GM12873 (cell line): ENCODE data around the gene EYS.

Source experiments
- TF ChIP-seq, protein P1 (sequence below): IDR thresholded peaks from 2 replicates; pipeline ENCODE4 v1.5.1; 2012; ENCODE audit warnings: low read depth, mild to moderate bottlenecking, moderate library complexity, low read length, control low read depth; ENCODE audit not compliant: insufficient read depth; ENCODE audit errors: missing control alignments

EYS gene

DNA sequence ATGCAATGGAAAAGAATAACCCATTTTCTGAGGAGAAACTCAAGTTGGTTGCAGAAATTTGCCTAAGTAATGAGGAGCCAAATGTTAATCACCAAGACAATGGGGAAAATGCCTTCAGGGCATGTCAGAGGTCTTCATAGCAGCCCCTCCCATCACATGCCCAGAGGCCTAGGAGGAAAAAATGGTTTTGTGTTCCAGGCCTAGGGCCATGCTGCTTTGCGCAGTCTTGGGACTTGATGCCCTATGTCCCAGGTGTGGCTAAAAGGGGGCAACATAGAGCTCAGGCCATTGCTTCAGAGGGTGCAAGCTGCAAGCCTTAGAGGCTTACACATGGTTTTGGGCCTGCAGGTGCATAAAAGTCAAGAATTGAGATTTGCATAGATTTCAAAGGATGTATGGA is 485.9 kb downstream of the EYS start:
- TF ChIP-seq, protein P1, sequence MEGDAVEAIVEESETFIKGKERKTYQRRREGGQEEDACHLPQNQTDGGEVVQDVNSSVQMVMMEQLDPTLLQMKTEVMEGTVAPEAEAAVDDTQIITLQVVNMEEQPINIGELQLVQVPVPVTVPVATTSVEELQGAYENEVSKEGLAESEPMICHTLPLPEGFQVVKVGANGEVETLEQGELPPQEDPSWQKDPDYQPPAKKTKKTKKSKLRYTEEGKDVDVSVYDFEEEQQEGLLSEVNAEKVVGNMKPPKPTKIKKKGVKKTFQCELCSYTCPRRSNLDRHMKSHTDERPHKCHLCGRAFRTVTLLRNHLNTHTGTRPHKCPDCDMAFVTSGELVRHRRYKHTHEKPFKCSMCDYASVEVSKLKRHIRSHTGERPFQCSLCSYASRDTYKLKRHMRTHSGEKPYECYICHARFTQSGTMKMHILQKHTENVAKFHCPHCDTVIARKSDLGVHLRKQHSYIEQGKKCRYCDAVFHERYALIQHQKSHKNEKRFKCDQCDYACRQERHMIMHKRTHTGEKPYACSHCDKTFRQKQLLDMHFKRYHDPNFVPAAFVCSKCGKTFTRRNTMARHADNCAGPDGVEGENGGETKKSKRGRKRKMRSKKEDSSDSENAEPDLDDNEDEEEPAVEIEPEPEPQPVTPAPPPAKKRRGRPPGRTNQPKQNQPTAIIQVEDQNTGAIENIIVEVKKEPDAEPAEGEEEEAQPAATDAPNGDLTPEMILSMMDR: no peak

DNA sequence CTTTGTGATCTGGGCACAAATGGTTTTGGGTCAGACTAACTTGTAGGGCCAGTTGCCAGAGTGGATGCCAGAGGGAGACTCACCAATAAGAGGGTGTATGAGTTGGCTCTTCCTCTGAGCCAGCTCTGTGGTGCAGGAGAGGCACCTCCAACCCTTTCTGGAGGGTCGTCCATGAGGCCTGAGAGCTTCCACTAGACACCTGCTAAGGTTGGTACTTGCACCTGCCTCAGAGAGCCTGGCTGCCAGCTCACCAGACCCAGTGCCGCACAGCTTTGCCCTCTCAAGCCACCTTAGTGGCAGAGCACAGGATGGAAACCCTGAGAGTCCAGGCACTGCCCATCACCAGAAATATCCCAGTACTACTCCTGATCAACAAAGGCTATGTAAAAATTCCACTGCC is 504.3 kb downstream of the EYS start:
- TF ChIP-seq, protein P1: no peak

DNA sequence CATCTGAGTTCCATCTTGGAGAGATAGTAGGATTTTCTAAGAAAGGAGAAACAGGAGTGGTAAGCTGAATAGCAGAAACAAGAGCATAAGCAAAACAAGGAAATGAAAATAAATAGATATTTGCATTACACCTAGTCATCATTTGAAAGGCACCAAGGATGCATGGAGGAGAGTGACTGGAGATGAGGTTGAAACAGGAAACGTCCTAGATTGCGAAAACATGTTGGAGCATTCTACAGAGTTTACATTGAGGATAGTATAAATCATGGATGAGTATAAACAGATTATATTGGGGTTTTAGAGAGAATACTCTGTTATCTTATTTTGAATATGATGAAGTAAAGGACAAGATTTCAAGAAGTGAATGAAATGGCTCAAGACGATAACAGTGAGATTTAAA is 507.3 kb downstream of the EYS start:
- TF ChIP-seq, protein P1: no peak

DNA sequence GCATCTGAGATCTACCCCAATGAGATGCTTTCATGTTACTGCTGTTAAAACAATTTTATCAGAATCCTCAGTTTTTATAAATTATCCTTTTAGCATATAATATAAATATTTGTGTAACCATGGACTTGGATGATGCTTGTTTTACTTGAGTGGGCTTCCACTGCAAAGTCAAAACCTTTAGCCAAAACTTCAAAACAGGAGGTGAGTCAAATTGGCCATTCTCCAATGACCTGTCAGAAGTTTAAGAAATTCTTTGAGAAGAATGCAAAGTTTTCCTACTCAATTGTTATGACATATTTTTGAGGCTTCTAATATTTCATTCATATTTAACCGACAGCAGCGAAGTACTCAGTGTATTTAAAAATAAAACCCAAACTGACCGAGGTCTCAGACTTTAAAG is 507.9 kb downstream of the EYS start:
- TF ChIP-seq, protein P1: no peak

DNA sequence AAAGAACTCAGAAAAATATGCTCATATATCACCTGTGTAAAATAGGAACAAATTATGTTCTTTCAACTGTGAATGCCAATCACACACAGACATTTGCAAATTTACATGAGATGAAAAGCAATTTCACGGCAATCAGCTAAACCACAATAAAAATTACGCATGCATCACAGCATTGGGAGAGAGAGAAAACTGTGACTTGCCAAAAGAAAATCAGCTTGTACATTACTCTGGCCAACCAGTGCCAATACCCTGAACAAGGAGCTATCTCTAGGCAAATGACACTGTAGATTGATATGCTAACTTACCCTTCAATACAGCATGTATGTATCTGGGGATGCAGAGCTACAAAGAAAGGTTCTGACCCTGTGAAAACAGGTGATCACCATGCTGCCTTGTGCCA is 515.6 kb downstream of the EYS start:
- TF ChIP-seq, protein P1: no peak

DNA sequence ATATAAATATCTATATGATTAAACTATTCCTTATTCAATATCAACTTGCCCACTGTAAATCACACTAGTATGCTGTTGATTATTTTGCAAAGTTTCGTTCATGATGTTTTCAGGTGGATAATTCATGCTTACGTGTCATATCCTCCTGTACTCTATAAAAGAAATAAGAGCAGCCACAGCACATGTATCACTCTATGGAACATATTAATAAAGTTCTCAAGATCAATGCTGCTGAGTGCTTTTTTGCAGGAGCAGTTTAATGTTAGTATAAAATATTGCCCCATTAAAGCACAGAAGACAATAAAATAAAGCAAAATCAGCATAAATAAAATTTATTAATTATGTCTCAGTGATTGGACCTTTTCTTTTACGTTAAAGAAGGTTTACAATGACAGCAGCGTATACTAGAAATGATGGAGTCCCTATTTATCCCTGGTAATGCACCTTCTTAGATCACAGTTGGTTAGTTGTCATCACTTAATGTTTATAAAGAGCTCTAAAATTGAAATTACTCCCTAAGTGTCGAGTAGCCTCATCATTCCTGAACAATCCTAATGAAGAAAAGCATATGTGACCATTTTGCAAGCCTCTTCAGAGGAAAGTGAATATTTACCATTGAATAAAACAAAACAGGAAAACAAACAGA is 517.7 kb downstream of the EYS start:
- TF ChIP-seq, protein P1: no peak

DNA sequence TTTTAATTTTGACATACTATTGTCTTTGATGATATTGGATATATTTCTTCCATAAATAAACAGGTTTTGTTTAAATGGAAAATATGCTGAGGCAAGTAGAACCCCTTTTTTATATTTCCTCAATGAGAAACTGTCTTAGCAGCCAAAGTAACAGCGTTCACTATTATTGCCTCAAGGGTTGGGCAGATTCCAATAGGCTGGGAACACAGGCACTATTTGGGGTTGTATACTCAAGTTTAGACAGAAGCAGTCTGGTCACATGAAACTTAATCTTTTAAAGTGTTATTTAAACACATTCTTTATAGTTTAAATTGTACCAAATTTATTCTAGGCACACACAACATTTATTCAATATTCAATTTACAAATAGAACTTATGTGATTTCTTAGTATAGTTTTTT is 520.2 kb downstream of the EYS start:
- TF ChIP-seq, protein P1: no peak
